HEK293 (cell line): Measurements from ENCODE around the gene TNXB.

Experiments used
- MZF1 ChIP-seq: fragments of 450-650 bp; formaldehyde crosslinking; IDR thresholded peaks from 2 replicates; pipeline ENCODE4 v1.5.1; 2017; ENCODE audit warnings: missing biosample characterization, missing genetic modification characterization, borderline replicate concordance
- TCF7L2 ChIP-seq: IDR thresholded peaks from 2 replicates; pipeline ENCODE4 v1.6.1; 2011; ENCODE audit warnings: low read depth, mild to moderate bottlenecking, inconsistent platforms, low read length, moderate library complexity, borderline replicate concordance
- ZNF521 ChIP-seq: fragments of 450-650 bp; formaldehyde crosslinking; IDR thresholded peaks from 2 replicates; pipeline ENCODE4 v1.5.1; 2017; ENCODE audit warnings: missing biosample characterization, mild to moderate bottlenecking, missing genetic modification characterization
- ZNF549 ChIP-seq: fragments of 450-650 bp; IDR thresholded peaks from 2 replicates; pipeline ENCODE4 v1.5.1; 2018; ENCODE audit warnings: missing biosample characterization, missing genetic modification characterization, mild to moderate bottlenecking, inconsistent platforms, moderate library complexity
- TF ChIP-seq, protein P1 (sequence below): fragments of 450-650 bp; formaldehyde crosslinking; IDR thresholded peaks from 2 replicates; pipeline ENCODE4 v1.5.1; 2016; ENCODE audit warnings: missing biosample characterization, missing genetic modification characterization

GRCh38 chr6:32110632-32111031, 1.5 kb upstream of the TNXB start:
- no peak for TF ChIP-seq ZNF521 (tag by site-specific recombination)
- TF ChIP-seq, protein P1, sequence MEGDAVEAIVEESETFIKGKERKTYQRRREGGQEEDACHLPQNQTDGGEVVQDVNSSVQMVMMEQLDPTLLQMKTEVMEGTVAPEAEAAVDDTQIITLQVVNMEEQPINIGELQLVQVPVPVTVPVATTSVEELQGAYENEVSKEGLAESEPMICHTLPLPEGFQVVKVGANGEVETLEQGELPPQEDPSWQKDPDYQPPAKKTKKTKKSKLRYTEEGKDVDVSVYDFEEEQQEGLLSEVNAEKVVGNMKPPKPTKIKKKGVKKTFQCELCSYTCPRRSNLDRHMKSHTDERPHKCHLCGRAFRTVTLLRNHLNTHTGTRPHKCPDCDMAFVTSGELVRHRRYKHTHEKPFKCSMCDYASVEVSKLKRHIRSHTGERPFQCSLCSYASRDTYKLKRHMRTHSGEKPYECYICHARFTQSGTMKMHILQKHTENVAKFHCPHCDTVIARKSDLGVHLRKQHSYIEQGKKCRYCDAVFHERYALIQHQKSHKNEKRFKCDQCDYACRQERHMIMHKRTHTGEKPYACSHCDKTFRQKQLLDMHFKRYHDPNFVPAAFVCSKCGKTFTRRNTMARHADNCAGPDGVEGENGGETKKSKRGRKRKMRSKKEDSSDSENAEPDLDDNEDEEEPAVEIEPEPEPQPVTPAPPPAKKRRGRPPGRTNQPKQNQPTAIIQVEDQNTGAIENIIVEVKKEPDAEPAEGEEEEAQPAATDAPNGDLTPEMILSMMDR: no peak
- TF ChIP-seq TCF7L2: no peak
- TF ChIP-seq MZF1 (tag by site-specific recombination): no peak
- TF ChIP-seq ZNF549 (tag by site-specific recombination): no peak
